Stimulated activated CD4-positive, alpha-beta T cell treated with anti-CD3 and anti-CD28 coated beads, Interleukin-2, amount 100 ng/mL, for 48 hours (primary cell): Measurements from ENCODE around the gene RAB18.
"Not testable (repeated sequence)": the region's sequence is repeated elsewhere in the genome, so short reads cannot be mapped to it uniquely, and the experiment has no call there.

Experiments used
- DNase-seq, 2 donors: peaks; one replicate each; pipeline ENCODE4 v3.0.0-alpha.2; 2020

Gene RAB18

DNA sequence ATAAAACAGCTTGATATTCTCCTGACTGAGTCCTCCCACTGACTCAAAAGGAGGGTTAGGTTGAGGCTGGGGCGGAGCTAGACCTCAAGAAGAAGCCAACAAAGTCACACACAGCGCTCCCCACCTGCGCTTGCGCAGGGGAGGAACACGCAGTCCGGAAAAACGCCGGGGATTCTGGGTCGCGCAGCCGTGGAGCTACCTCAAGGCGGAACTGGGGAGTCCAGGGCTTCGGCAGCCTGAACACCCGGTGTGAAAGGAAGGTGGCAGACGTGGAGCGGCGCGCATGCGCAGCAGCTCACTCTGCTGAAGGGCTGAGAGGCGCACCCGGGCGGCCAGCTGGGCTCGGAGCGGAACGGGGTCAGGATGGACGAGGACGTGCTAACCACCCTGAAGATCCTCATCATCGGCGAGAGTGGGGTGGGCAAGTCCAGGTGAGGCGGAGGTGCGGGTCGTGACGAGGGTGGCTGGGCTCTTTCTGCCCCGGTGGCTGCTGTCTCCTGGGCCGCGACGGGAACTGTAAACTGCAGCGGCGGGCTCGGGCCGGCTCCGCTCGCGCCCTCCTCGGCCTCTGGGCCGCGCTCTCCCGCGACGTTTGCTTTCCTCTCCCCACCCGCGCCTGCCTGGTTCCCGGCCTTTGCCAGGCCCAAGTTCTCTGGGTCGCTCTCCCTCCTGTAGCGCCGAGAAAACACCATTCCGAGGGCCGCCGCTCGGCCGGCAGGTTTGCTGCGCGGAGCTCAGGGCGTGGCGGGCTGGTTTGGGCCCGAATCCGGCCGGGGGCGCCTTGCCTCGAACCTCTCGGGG is at the start of gene RAB18:
TSS of gene RAB18 (plus strand) at position 298 of the 801 bp plus-strand sequence. CDS start at position 364, 66 bp downstream.
- peak; percentile 93 to 96 for DNase-seq

DNA sequence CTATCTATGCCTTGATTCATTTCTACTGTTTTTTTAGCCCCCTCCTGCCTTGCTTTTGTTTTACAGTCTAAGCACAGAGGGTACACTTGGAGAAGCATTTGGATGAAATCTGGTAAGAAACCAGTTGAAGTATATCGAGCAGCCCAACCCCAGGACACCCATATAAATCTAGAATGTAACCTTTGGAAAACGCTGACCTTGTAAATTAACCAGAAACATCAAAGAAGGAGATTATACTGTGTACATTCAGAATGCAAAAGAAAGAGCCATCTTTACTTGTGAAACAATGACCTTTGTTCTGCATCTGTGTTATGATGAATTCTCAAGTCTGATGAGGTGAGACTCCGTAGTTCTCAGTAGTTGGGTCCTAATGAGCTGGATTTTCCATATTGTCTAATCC is 49.3 kb upstream of the RAB18 start:
- DNase-seq = no peak

DNA sequence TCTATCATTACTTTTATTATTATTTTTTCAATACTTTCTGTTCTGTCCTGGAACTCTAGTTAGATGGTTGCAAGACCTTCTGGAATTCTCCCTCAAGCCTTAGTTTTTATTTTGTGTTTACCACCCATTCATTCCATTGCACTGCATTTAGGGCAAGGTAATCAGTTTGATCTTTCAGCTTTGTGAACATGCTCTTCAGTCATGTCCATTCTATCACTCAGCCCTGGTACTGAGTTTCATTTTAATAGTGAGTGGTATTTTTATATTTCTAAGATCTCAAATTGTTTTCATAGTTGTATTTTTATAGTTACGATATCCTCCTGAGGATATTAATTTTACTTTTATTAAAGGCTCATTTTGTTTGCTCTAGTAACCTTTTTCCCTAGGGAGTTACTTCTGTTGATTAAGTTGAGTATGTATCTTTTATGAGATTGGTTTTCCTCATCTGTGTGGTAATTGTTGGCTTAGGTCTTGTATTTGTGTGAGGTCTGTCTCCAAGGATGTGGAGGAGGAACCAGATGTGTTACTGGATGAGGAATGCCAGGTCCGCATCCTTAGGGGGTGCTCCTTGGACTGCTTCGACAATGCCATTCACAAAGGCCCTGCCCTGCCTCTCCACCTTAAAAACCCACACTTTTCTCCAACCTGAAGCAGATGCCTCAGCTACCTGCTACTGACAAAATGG is 46.7 kb upstream of the RAB18 start:
- no peak for DNase-seq

DNA sequence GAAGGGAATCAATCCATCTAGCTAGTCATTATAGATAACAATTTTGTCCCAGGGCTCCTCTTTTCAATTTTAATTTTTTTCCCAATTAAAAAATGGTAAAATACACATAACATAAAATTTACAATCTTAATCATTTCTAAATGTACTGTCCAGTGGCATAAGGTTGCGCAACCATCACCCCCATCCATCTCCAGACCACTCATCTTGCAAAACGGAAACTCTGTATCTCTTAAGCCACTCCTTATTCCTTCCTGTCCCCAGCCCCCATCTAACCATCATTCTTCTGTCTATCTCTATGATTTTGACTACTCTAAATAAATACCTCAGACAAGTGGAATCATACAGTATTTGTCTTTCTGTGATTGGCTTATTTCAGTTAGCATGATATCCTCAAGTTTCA is 46.1 kb upstream of the RAB18 start:
- DNase-seq = no peak

DNA sequence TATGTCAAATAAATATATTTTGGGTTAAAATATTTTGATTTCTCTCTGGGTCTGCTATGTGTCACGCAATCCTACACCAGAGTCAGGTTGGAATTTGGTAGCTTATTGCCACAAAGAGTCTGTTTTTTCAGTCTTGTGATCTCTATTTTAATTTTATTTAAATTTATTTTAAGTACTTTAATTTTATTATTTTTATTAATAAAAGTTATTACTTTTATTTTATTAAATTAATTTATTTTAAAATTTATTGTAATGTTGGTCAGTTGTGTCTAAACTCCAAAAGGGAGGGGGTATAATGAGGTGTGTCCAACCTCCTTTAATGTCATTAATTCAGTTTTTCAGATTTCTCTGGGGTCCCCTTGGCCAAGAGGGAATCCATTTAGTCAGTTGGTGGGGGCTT is 42.8 kb upstream of the RAB18 start:
- no peak for DNase-seq

DNA sequence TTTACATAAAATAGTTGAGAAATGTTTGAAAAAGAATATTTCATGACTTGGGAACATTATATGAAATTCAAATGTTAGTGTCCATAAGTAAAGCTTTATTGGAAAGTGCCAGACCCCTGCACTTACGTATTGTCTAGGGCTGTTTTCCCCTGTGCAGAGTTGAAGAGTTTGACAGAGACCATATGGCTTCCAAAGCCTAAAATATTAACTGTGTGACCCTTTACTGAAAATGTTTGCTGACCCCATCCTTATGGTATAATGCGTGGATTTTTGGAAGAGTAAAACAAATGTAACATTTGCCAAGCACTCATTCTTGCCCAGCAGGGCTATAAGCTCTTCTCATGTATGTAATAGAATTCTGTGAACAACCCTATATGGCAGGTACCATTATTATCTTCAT is 40.1 kb upstream of the RAB18 start:
- DNase-seq = no peak

DNA sequence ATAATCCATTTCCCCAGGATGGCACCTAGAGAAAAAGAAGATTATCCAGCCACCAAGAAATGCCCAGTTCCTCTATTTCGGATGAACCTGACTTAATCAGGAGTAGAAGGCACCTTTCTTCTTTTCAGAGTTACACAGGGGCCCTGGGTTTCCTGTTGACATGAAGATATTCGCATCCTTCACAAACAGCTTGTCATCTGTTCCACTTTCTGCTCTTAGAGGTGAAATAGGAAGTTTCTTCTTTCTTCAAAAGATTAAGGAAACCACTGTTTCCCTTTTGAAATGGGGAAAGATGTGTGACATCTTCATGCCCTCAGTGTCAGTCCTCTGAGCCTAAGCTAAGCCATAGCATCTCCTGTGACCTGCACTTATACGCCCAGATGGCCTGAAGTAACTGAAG is 39.1 kb upstream of the RAB18 start:
- DNase-seq = no peak

DNA sequence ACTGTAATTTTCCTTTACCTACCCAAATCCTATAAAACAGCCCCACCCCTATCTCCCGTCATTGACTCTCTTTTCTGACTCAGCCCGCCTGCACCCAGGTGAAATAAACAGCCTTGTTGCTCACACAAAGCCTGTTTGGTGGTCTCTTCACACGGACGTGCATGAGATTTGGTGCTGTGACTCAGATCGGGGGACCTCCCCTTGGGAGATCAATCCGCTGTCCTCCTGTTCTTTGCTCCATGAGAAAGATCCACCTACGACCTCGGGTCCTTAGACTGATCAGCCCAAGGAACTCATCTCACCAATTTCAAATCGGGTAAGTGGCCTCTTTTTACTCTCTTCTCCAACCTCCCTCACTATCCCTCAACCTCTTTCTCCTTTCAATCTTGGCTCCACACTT is 38.5 kb upstream of the RAB18 start:
- DNase-seq = not testable (repeated sequence)

DNA sequence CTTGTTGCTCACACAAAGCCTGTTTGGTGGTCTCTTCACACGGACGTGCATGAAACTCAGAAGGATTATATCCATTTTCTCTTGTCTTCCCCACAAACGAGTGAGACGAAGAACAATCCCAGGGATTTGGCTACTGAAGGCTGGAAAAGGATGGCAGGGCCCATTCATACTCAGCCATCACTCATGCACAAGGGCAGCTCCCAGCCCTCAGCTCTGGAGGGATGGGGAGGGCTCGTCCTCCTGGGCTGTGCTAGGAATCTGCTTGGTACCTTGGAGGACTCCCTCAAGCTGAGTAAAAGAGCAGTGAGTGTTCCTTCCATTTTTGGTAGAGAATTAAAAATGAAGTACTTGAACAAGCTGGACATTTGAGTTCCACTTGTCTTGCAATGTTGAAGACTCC is 33.2 kb upstream of the RAB18 start:
- no peak for DNase-seq

DNA sequence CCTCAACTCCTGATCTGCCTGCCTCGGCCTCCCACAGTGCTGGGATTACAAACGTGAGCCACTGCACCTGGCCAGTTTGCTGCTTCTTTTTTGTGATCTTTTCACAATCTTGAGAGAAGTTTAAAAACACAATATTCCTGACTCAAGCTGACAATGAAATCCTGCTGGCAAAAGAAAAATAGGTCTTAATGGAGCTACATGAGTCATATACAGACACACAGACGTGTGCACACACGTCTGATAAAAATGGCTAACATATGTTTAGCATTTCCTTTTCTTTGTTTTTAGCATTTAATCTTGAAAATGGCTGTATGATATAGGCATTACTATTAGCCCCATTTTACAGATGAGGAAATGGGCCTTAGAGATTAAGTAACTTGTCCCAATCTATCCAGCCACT is 29.4 kb upstream of the RAB18 start:
- no peak for DNase-seq

DNA sequence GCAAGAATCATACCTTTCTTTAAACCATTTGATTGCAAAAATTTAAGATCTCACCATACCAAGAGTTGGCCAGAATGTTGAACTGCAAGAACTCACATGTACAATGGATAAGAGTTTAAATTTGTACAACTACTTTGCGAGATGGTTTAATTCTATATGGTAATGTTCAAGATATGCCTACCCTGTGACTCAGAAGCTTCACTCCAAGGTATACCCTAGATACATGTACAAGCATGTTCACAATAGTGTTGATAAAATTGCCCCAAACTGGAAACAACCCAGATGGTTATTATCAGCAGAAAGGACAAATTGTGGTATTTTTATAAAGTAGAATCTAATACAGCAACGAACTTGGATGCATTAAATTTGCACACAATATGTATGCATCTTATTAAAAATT is 25.1 kb upstream of the RAB18 start:
- no peak for DNase-seq

DNA sequence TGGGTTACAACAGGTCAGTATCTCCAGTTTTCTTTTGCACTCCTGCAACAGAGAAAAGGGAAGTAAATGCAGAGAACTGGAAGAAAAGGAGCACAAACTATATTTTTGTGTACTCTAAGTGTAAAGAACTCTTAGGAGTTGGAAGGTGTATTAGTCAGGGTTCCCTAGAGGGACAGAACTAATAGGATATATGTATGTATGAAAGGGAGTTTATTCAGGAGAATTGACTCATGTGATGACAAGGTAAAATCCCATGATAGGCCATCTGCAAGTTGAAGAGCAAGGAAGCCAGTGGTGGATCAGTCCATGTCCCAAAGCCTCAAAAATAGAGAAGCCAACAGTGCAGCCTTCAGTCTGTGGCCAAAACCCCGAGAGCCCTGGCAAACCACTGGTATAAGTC is 22.6 kb upstream of the RAB18 start:
- DNase-seq = no peak

DNA sequence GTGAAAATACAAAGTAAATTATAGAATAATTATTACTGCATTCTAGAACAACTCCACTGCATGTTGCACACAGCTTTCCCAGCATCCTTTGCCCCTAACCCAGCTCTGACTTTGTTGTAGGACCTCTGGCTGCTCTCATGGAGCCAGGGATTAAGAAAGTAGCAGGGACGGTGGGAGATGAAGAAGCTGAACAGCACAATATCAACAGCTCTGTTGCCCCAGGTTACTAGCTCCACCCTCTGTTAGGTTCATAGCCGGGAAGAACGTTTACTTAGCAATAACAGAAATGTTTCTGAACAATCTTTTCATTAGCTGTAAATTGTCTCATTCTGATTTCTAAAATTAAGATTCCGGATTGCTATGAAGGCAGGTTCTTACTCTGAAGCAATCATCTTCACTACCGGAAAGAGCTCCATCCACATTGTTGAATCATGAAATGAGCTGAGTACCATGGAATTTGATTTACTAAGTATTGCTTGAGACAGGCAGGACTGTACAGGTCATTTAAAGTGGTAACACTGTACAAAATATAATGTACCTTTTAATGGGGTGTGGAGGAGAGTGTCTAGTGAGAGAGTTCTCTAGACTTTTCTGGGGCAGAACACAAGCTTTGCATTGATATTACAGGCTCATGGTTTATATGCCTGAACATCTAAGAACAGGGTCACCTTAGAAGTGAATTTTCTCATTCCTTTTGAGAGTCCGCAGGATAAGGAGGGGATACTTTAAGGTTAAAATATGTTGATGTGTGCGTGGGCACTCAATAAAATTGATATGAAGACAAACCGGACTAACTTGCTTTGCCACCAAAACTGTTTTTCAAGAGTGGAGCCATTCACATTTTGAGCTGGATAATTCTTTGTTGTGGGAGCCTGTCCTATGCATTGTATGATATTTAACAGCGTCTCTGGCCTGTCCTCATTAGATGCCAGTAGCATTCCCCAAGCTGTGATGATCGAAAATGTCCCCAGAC is 20.8 kb upstream of the RAB18 start:
- DNase-seq = no peak

DNA sequence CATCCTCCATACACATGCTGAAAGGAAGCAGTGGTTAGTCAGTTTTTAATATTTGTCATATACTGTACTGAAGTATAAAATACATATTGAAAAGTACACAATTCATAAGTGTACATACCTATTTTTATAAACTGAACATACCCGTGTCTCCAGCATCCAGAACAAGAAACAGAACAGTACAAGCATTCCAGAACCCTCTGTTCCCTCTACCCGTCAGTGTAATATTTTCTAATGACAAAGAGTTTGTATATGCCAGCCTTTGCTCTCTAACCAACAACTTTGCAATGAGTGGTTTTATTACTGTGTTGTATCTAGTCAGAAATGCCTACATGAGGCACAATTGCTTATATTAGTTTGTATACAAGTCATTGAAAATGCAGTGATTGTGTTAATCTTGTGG is 18.7 kb upstream of the RAB18 start:
- no peak for DNase-seq

DNA sequence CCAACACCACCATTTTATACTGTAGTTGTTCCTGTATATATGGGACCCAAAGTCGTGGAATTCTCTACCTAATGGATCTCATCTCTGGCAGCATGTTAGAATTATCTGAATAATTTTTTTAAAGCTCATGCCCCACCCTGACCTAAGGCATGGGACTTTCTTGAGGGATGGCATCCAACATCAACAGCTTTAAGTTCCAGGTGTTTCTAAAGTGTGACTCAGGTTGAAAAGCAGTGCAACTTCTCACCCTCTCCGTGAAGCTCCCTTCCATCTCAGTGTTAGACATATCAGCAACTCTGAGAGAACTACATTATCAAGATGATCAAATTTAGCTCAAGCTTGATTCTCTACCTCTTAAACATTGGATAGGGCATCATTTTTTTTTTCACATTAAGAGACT is 18.1 kb upstream of the RAB18 start:
- DNase-seq = no peak

DNA sequence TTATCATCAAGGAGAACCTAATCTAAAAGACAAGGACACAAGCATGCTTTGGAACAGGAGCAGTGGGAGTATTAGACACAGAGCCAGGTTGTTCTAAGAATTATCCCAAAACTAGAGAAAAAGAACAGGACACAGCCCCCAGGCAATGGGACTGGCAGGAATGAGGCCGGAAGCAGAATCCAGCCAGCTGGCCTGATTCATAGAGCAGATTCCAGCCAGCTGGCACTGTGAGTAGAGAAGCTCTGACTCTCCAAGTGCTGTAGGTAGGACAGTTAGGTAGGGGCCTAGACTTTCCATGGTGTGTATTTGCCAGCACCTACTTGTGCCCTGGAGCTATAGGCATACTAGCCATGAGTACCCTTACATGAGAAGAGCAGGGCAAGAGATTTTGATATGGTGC is 13.3 kb upstream of the RAB18 start:
- DNase-seq = no peak

DNA sequence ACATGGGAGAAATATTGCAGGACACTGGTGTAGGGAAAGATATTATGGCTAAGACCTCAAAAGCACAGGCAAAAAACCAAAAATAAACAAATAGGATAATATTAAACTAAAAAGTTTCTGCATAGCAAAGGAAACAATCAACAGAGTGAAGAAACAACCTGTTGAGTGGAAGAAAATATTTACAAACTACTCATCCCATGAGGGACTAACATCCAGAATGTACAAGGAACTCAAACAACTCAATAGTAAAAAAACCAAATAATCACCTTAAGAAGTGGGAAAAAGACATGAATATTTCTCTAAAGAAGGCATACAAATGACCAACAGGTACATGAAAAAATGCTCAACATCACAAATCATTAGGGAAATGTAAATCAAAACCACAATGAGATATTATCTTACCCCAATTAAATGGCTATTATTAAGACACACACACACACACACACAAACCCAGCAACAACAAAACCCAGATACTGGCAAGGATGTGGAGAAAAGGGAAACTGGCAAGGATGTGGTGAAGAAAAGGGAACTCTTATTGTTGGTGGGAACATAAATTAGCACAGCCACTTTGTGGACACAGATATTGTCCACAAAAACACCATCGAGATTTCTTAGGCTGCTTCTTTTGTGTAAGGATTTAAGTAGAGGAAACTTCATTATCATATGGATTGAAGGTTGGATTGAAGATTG is 9.8 kb upstream of the RAB18 start:
- DNase-seq = no peak

DNA sequence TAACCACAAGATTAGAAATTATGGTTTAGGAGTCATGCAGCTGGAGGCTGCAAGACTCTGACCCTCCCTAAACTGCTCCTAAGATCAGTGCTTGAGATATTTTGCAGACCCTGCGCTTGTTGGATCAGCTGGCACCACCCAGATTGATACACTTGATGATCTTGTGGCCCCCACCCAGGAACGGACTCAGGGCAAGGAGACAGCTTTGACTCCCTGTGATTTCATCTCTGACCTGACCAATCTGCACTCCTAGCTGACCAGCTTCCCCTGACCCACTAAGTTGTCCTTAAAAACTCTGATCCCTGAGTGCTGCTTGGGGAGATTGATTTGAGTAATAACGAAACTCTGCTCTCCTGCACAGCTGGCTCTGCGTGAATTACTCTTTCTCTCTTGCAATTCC is 8.0 kb upstream of the RAB18 start:
- no peak for DNase-seq

DNA sequence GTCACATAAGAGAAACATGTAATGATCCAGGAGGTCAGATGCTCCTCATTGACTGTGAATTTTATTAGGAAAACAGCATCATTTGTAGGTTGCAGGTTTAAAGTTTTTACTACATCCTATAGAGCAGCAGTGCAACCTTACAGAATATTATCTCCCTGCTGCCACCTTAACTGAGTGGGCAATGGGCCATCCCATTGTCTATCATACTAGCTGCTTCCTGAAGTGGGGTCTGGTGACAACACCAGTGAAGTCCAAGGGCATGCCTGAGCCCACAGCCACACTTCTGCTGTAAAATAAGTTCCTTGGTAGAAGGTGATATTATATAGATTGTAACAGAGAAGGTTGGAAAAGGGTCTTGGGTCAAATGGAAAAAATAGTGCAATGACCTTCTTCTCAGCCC is 4.0 kb upstream of the RAB18 start:
- no peak for DNase-seq

DNA sequence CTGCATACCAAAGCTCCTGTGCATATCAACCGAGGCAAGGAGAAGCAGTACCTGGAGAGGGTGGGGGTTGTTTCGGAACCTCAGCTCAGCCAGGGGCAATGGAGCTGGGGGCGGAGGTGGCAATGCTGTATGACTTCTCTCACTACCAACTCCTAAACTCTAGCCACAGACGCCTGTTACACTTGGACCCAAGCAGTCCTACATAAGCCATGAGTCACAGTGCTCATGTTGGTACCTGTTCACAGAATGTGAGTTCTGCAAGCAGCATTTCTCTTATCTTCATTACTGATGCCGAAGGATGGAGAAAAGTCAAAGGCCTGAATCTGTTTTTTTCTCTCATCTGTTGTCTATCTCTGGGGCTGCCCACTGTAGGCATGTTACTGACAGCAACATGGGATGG is 3.2 kb upstream of the RAB18 start:
- DNase-seq = no peak

DNA sequence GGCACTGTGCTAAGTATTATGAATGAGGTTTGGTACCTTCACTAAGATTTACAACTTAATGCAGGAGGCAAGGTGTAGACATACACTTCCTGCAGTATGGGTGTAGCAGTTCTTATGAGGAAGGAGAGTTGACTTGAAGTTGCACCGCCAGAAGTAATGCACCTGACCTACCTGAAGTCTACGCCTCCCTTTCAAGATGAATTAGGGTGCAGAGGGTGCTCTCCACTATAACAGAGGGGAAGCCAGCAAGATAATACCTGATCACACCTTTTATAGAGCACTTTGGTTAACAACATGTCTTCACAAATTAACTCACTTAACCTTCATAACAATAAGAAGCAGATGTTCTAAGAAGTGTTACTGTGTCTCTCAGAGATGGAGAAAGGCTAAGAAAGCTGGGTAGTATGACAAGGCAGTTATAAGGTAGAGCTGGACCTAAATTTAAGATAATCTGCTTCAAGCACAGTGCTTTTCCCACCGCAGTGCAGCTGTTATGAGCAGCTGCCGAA is 552 bp upstream of the RAB18 start:
- no peak for DNase-seq

DNA sequence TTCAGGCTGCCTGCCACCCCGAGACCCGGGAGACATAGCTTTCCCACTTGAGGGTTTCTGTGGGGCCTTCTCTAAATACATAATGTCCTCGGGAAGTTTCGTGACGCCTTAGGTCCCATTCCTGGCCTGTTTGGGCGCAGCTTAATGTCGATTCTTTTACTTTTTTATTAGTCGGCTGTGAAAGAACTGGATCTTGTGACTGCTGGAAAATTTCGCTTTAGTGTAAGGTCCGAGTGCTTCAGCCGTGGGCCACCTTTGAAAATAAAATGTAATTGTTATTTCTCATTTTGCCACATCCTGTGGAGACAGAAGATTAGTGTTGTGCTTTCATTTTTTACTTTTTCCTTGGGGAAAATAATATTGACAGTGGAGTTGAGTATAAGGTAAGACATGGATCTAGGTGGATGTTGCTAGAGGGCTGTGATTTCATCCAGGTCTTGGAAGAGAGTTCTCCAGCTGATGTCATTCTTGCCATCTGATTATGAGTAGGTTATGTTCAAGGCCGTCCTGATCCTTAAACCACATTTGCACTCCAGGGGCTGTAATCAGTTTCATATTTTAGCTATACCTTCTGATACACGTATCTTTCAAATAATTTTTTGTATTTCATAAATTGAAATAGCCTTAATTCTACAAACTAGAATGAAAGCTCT is 830 bp downstream of the RAB18 start:
- no peak for DNase-seq
